ENCODE data around the gene ULK4.

ULK4 gene

DNA sequence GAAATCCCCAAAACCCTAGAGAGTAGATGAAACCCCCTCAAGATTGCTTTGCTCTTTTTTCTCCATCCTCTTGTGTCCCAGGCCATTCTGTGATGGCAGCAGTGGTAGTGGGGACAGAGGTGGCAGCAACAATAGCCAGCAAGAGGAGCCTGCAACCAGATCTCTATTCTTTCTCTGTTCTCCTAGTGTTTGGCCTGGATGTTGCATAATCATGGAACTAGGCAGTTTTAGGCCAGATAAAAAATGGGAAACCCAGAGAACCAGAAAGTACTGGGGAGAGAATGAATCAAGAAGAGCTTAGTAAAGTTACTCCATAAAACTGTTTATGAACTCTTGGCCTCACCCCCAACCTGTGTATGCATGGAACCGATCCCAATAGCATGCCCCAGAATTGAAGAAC, 710.3 kb downstream of the ULK4 start:
- no peaks in the 10 kb centered on the region for H3K27me3 ChIP-seq (ENCODE audit: insufficient read depth, low read length, poor library complexity, severe bottlenecking)
- H3K4me3 ChIP-seq (ENCODE audit: low read length, poor library complexity, severe bottlenecking): no peak overlapping the region
- no peaks in the 10 kb centered on the region for H3K79me2 ChIP-seq (ENCODE audit: insufficient read depth, low read length)
- no peaks in the 10 kb centered on the region for H3K36me3 ChIP-seq (ENCODE audit: insufficient read depth, low read length)
- H2AFZ ChIP-seq (ENCODE audit: low read length): no peak overlapping the region
- H3K4me1 ChIP-seq (ENCODE audit: insufficient read depth, low read length, poor library complexity, severe bottlenecking): no peaks in the 10 kb centered on the region
- no peak overlapping the region for H3K4me2 ChIP-seq (ENCODE audit: low read depth, low read length, poor library complexity, severe bottlenecking)
- H3K9me3 ChIP-seq (ENCODE audit: insufficient read depth, low read depth, low read length): no peaks in the 10 kb centered on the region
- TF ChIP-seq EZH2phosphoT487 (IDR thresholded peaks at IDR 0.05; ENCODE audit: borderline replicate concordance) (no peak), CTCF (conservative IDR thresholded peaks at IDR 0.05; ENCODE audit: low read length) (no peak)
- no peaks in the 10 kb centered on the region for H3F3A ChIP-seq (ENCODE audit: low read depth)
- H3K9me2 ChIP-seq (replicated peaks; ENCODE audit: low read depth, low read length): no peaks in the 10 kb centered on the region
- no peak overlapping the region for H3K9ac ChIP-seq (ENCODE audit: low read depth, low read length, poor library complexity, severe bottlenecking)
- H4K20me1 ChIP-seq (ENCODE audit: insufficient read depth, low read length, poor library complexity, severe bottlenecking): no peaks in the 10 kb centered on the region

GRCh38 chr3:41250825-41251224, 711.1 kb downstream of the ULK4 start:
- no peaks in the 10 kb centered on the region for H3K79me2 ChIP-seq (ENCODE audit: insufficient read depth, low read length)

GRCh38 chr3:41249318-41249717, 712.6 kb downstream of the ULK4 start:
- no peak overlapping the region for H3K4me3 ChIP-seq (ENCODE audit: low read length, poor library complexity, severe bottlenecking)
- TF ChIP-seq EZH2phosphoT487 (IDR thresholded peaks at IDR 0.05; ENCODE audit: borderline replicate concordance) (no peak), CTCF (conservative IDR thresholded peaks at IDR 0.05; ENCODE audit: low read length) (no peak)
- H3K4me1 ChIP-seq (ENCODE audit: insufficient read depth, low read length, poor library complexity, severe bottlenecking): no peaks in the 10 kb centered on the region
- no peak overlapping the region for H3K4me2 ChIP-seq (ENCODE audit: low read depth, low read length, poor library complexity, severe bottlenecking)
- H3K36me3 ChIP-seq (ENCODE audit: insufficient read depth, low read length): peaks cover 5% of the 10 kb centered on the region; the same call in 1 of the 2 replicates
- no peaks in the 10 kb centered on the region for H3K27me3 ChIP-seq (ENCODE audit: insufficient read depth, low read length, poor library complexity, severe bottlenecking)
- H2AFZ ChIP-seq (ENCODE audit: low read length): no peak overlapping the region
- H3K79me2 ChIP-seq (ENCODE audit: insufficient read depth, low read length): no peaks in the 10 kb centered on the region
- H4K20me1 ChIP-seq (ENCODE audit: insufficient read depth, low read length, poor library complexity, severe bottlenecking): no peaks in the 10 kb centered on the region
- no peaks in the 10 kb centered on the region for H3K9me3 ChIP-seq (ENCODE audit: insufficient read depth, low read depth, low read length)
- no peaks in the 10 kb centered on the region for H3K9me2 ChIP-seq (replicated peaks; ENCODE audit: low read depth, low read length)
- H3F3A ChIP-seq (ENCODE audit: low read depth): no peaks in the 10 kb centered on the region
- H3K9ac ChIP-seq (ENCODE audit: low read depth, low read length, poor library complexity, severe bottlenecking): no peak overlapping the region

More at GRCh38 chr3:41250825-41251224, 711.1 kb downstream of the ULK4 start:
- no peaks in the 10 kb centered on the region for H3K4me1 ChIP-seq (ENCODE audit: insufficient read depth, low read length, poor library complexity, severe bottlenecking)
- TF ChIP-seq CTCF (conservative IDR thresholded peaks at IDR 0.05; ENCODE audit: low read length) (no peak), EZH2phosphoT487 (IDR thresholded peaks at IDR 0.05; ENCODE audit: borderline replicate concordance) (no peak)
- no peaks in the 10 kb centered on the region; the same call in 1 of the 2 replicates for H3K36me3 ChIP-seq (ENCODE audit: insufficient read depth, low read length)
- no peaks in the 10 kb centered on the region for H4K20me1 ChIP-seq (ENCODE audit: insufficient read depth, low read length, poor library complexity, severe bottlenecking)
- no peak overlapping the region for H3K4me3 ChIP-seq (ENCODE audit: low read length, poor library complexity, severe bottlenecking)
- no peak overlapping the region for H3K9ac ChIP-seq (ENCODE audit: low read depth, low read length, poor library complexity, severe bottlenecking)
- no peaks in the 10 kb centered on the region for H3K9me2 ChIP-seq (replicated peaks; ENCODE audit: low read depth, low read length)
- no peaks in the 10 kb centered on the region for H3K27me3 ChIP-seq (ENCODE audit: insufficient read depth, low read length, poor library complexity, severe bottlenecking)
- no peaks in the 10 kb centered on the region for H3K9me3 ChIP-seq (ENCODE audit: insufficient read depth, low read depth, low read length)
- H3K4me2 ChIP-seq (ENCODE audit: low read depth, low read length, poor library complexity, severe bottlenecking): no peak overlapping the region
- H2AFZ ChIP-seq (ENCODE audit: low read length): no peak overlapping the region
- no peaks in the 10 kb centered on the region for H3F3A ChIP-seq (ENCODE audit: low read depth)
